Stimulated activated CD8-positive, alpha-beta memory T cell treated with anti-CD3 and anti-CD28 coated beads, Interleukin-7, amount 100 ng/mL, for 48 hours (primary cell): ENCODE measurements around the gene VDR.
A peak's percentile ranks its signal among the peaks of the same experiment; 100 is the strongest.

Source experiments
- DNase-seq, 2 donors: peaks; one replicate each; pipeline ENCODE4 v3.0.0-alpha.2; 2020; ENCODE audit warnings: low read depth in 1 of 2; ENCODE audit errors: extremely low read depth in 1 of 2

The VDR gene

DNA sequence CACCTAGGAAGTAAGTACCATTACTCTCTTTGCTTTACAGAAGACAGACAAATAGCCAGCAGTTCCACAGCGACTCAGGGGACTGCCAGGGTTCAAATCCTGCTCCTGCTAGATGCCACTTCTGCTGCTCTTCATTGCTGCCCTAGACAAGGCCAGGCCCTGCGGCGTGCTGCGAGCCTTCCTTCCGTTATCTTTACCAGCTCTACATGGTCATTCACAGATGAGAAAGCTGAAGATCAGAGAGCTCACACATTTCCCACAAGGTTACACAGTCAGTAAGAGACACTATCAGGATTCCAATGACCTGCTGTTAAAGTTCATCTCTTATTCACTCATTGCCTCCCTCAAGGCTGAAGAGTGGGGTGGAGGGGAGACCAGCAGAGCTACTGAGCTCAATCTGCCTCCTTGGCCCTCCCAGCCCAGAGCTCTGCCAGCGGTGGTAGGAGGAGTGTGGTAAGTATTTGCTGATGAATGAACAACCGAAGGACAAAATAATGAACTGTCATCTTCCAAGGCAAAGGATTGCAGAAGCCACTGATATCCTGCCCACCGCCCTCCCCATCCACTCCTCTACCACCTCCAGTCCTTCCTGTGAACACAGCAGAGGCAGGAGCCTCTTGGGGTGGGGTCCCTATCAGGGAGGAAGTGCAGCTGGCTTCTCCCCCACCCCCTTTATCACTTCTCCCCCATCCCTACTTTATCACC lies 70.4 kb downstream of the VDR start:
- DNase-seq: no peak

GRCh38 chr12:47833591-47834012 lies 71.2 kb downstream of the VDR start:
- DNase-seq: no peak

DNA sequence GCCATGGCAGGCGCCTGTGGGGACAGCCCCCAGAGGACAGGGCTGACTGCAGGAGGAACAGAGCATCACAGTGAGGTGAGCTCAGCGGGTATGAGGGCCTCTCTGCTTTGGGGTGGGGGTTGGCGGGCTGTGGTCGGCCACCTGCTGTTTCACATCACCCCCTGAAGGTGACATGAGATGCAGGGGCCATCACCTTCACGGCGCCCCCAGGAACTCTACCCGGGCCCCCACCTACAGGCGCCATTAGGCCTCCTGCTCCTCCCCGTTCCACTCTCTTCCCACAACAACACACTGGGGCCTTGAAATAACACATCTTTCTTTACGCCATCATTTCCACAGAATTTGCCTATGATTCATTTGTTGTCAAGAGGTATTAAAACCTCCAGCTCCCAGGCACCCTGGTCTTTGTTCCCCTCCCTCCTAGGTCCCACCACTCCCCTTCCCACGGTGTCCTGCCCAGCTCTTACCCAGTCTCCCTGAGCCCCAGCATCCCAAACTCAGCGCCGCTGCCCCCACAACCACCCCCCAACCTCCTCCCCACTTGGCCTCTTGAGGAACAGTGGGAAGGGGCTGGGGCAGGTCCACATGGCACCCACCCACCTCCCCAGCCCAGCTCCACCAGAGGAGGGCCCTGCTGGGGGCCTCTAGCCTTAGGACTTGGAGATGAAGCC lies 72.4 kb downstream of the VDR start:
- peak in 1 of 2 donors; percentile 85 for DNase-seq

DNA sequence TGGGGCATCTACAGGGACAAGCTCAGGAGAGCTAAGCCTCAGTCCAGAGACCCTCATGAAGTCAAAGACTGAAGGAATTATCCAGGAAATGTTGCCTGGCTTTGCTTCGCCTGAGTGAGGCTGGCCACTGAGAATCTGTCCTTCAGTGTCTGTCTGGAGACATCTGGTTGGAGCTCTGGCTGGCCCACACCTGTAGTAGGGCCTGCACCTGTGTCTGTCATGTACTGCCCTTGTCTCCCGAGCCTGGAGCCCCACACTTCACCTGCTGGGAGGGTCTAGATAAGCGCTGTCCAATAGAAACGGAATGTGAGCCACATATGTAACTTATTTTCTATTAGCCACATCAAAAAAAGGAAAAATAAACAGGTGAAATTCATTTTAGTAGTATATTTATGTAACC lies 75.2 kb downstream of the VDR start:
- DNase-seq: no peak

DNA sequence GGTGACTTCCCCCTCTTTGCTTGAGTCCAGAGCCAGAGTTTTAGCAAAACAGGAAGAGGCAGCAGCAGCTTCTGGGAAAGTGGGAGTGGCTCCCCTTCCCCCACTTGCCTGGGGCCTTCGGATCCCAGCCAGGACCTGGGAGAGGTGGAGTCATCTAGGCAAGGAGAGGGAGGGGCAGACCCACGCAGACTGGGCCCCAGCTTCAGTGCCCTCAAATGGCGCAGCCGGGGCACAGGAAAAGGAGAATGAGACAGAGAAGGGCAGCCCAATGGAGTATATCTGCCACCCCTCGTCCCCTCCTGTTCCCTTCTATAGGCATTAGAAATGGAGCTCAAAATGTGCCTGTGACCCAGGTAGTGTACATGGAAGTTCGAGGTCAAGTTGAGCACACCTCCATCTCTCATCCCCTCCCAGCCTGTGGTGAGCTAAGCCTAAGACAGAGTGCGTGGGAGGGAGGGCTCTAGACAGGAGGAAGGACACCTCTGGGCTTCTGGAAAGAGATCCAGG lies 75.8 kb downstream of the VDR start:
- DNase-seq: no peak

DNA sequence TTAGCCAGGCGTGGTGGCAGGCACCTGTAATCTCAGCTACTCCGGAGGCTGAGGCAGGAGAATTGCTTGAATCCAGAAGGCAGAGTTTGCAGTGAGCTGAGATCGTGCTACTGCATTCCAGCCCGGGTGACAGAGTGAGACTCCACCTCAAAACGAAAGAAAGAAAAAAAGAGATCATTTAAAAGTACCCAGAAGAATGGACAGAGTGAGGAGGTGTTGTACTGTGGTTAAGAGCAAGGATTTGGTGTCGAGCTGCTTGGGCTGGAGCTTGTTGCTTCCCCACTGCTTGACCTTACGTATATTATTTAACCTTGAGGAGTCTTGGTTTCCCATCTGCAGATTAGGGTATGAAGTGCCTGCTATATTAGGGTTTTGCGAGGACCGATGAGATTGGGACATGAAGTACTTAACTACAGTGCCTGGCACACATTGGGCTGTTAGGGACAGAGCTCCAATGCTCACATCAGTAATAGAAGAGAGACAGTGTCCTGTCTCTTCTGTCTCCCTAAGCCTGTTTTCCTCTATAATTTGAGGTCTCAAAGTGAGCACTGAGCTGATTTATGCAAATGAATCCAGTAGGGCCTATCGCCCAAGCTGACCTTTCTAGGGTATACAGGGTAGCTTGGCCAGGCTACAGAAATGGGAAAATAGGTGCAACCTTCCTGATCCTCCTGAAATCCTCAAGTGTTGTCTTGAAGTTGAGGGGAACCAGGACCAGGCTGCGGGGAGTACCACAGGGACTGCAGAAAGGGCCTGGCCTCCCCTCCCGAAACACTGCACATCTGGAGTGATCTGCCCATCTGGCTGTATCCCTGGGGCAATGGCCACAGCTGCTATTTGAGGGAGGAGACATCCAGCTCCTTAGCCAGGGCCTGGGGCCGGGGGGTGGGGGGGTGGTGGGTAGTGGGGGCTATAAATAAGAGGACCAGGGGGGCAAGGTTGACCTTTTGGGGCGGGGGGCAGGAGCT lies 76.5 kb downstream of the VDR start:
- no peak for DNase-seq

GRCh38 chr12:47825173-47825639 lies 79.6 kb downstream of the VDR start:
- no peak for DNase-seq

- DNase-seq: no peak
Measured at GRCh38 chr12:47824635-47825034, 80.2 kb downstream of the VDR start.

DNA sequence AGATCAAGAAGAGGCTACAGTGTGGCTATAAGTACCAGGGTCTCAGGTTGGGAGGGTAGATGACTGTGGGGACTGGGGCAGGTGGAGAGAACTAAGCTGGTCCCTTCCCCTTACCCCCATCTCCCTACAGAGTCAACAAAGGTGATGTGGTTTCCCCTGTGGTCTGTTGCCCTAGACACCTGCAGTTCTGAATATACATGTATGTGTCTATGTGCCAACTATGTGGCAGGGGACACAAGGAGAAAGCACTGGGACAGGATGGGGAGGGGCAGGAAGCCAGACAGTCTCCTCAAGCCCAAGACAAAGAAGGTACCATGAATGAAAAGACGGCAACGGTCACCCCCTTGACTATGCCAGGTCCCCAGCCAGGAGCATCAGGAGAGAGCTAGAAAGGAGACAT lies 80.6 kb downstream of the VDR start:
- no peak for DNase-seq

DNA sequence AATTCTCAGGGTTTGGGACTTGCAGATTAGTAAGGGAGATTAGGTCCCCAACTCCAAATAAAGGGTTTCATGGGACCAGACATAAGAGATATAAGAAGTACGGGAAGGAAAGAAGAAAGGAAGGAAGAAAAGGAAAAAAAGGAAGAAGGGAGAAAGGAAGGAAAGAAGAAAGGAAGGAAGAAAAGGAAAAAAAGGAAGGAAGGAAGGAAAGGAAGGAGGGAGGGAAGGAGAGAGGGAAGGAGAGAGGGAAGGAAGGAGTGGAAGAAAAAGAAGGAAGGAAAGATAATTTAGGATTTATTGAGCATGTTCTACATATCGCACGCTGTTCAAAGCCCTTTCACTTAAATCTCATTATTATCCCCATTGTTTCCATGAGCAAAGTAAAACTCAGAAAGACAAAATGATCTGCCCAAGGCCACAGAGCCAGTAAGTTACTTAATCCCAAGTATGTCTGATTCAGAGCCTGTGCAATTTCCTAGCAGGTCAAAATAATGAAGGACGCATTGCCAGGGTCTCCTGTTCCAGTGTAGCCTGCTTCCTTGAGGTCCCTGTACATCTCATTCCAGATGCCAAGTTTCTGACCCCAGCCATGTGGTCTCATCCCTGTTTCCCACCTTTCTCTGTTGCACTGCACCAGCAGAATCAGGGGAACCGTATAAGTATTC lies 81.2 kb downstream of the VDR start:
- no peak for DNase-seq

DNA sequence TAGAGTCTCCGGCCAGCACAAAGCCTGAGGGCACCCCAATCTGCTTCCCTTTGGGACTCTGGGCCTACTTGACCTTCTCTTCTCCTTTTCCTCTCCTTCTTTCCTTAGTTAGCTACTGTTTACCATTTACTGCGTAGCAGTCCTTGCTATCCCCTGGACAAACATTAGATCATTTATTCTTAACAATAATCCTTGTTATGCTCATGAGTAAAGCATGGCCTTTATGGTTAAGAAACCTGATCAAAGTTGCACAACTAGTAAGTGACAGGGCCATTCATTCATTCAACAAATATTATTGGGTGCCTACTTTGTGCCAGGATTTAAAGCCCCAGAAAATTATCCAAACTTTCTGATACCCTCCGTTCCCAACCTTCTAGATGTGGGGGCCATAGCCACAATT lies 81.9 kb downstream of the VDR start:
- DNase-seq: no peak

DNA sequence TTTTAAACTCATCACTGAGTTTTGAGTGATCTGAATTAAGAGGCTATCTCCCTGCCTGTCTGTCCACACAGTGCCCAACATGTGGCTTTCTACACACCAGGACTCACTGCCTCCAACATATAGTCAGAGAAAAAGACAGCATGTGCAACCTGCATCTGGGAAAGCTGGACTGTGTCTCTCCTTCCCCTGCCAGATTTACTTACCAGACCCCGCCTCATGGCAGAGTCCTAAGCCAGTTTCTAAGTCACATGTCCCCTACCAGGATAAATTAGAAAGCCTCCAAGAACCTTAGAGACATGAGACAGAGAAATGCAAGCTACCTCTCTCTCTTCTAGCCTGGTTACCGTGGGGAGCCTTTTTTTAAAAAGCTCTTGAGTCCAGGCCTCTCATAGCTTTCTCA lies 82.4 kb downstream of the VDR start:
- DNase-seq: no peak

GRCh38 chr12:47821346-47821706 lies 83.5 kb downstream of the VDR start:
- no peak for DNase-seq

GRCh38 chr12:47820631-47821345 lies 84.0 kb downstream of the VDR start:
- DNase-seq: no peak

GRCh38 chr12:47819896-47820630 lies 84.7 kb downstream of the VDR start, which contains the start of gene HDAC7:
Gene HDAC7 (minus strand): TSS chr12:47819903. CDS start chr12:47819785, 118 bp downstream.
- no peak for DNase-seq

DNA sequence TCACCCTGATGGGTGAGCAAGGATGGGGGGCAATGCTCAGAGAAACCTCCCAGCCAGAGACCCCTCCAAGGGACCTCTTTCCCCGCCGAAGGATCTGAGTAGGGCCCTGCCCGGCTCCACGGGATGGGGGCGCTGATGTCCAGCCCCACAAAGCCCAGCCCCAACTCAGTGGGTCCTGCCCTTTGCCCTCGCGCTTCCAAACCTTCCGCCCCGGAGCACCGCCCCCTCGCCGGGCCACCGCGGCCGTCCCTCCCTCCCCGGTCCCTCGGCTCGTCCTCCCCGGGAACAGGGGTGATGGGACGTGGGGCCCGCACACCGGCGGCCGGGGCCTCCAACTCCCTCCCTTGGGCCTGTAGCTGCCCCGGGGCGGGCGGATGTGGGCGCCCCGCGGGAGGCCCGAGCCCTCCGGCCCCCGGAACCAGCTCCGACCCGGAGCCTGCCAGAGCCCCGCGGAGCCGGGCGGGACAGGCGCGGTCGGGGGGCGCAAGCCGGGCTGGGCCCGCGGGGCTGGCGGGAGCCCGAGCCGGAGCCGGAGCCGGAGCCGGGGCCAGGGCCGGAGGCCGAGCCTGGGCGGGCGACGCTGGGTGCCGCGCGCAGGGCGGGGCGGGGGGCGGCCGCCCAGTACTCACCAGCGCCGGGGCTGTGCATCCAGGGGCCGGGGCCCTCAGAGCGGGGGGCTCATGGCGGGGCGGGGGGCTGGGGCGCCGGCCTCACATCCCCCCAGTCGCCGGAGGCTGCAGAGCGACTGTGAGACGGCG lies 85.5 kb downstream of the VDR start:
- DNase-seq: no peak

DNA sequence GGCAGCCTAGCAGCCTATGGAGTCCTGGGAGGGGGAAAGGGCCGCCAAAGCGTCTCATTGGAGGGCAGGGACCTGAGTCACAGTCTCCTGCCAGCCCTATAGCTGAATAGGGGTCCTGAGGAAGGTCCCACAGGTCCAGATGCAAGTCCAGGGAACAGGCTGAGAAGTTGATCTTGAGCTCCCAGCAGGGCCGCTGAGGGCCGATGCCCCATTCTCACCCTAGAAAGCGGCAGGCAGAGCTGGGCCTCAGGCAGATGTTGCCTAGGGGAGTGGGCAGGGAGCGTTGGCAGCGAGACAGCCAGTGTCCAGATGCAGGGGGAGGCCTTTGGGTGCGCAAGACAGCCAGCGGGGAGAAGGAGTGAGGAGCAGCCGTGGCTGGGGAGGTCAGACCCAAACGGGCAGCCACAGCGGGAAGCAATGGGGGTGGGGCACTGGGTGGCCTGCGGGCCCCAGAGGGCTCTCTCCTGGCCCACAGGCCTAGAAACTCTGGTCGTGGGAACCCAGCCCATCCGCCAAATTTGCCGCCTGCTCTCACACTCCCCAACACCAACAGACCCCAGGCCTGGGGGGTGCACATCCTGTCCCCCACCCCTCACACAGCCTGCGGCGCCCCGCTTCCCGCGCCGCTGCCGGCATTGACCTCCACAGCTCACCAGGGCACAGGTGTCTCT lies 86.2 kb downstream of the VDR start:
- no peak for DNase-seq

DNA sequence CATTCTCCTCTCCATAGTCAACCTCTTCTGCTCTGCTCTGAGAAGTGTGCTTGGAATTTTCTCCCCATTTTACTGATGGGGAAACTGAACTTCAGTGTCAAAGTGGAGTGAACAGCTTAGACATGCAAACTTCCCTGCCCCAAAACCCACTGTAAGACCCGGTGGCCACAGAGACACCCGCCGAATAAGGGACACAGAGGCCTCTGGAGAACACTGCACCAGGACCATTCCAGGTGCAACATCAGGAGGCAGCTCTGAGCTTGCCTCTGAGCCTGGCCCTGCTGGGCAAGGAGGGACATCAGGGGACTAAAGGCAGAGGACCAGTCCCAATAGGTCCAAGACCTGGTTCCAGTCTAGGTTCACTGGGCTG lies 86.8 kb downstream of the VDR start:
- DNase-seq: no peak
